Hematopoietic multipotent progenitor cell treated with erythropoietin and hydrocortisone succinate and interleukin-3 and kit ligand, for 6 days (in vitro differentiated cells): Measurements from ENCODE around the gene PTPRN.
"Not testable (repeated sequence)": the region's sequence is repeated elsewhere in the genome, so short reads cannot be mapped to it uniquely, and the experiment has no call there.

Source experiments
- DNase-seq: peaks from one replicate; pipeline ENCODE4 v3.0.0-alpha.2; 2015

Gene PTPRN

DNA sequence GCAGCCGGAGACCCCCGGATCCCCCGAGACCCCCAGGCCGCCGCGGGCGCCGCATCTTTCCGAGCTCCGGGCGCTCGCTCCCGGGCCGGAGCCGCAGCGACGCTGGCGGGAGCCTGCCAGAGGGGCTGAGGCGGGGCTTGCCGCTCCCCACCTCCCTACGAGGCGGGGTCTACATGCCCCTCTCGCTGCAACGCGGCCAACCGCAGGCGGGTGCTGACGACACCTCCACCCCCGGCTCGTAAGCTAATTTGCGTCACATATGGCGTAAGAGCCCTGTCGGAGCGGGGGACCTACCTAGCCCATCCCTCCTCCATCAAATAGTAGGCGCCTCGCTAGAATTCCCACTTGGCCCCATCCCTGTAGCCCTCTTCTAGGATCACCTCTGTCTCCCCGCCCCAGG lies at the start of gene PTPRN:
TSS of gene PTPRN (minus strand) at position 124 of the 400 bp plus-strand sequence. CDS start at position 55, 69 bp downstream.
- no peak for DNase-seq

DNA sequence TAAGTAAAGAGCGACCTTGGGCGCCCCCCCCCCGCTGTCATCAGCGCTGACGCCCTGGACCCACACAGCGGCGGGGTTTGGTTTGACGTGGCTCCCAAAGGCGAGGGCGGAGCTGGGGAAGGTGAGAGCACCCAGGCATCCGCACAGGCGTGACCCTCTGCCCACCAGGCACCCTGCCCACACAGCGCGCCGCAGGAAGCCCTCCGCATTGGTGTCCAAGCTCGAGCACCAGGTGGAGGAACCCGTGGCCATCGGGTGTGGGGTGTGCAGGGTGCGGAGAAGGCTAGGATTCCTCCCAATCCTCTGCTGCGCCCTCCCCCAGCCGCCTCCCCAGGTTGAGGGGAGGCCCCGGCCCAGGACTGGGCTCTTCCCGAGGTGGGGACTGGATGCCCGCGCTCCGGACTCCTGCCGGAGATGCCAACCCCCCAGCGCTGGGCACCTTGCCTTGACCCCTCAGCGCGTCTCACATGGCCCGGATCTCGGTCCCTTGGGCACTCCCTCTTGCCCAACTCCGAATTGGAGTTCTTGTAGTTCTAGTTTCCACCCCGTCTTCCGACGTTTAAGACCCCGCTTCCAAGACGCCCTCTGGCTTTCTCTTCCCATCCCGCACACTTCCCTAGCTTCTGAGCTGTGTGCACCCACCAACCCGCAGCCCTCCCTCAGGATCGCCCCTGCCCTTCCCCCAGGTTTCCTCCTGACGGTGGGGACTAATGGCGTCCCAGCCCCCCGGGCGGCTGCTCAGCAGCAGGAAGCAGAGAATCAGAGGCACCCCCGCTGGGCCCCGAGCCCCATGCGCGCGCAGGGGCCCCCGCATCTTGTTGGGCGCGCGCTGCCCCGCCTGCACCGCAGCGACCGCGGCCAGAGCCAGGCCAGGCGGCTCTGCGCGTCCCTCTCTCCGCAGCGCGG lies 49.2 kb upstream of the PTPRN start:
- peak; percentile 17 for DNase-seq

GRCh38 chr2:219356834-219357233 lies 47.6 kb upstream of the PTPRN start:
- peak; percentile 60 for DNase-seq

- DNase-seq, result no peak
These were observed 45.4 kb upstream of the PTPRN start for GRCh38 chr2:219354582-219354981.

DNA sequence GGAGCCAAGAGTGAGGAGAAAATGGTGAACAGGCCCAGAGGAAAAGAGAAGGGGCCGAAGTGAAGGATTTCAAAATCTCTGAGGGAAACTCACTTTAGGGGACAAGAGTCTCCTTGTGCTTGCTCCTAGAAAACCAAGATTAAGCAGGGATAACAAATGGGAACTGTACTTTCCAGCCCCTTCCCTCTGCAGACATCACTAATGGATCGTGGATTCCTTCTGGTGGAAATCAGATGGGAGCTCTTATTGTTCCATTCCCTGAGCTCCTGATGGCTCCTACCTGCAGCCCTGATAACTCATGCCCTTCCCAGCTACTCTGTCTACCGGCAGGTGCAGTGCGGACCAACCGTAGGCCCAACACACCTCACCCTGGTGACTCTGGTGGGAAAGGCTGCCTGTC lies 43.9 kb upstream of the PTPRN start:
- no peak for DNase-seq

- DNase-seq, result peak; percentile 88
These were observed 43.3 kb upstream of the PTPRN start for GRCh38 chr2:219352448-219353023.

- no peak for DNase-seq
These were observed 41.6 kb upstream of the PTPRN start for GRCh38 chr2:219350710-219351221.

DNA sequence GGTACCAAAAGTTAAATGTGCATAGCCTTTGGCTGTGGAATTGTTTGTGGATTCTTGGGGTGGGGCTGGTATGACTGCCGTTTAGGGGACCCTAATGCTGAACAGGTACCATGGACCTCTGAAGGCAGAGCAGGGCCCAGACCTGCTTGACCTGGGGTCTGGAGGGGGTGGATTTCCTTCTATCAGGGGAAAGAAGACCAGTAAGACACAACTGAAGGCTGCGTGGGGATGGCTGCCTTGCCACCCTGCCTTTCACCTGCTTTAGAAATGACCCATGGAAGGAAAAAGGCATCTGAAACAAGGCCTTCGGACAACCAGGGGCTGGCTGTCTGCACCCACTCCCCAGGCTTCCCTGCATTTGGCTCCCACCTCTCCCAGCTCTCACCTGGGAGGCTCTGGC lies 41.0 kb upstream of the PTPRN start:
- DNase-seq, result no peak

GRCh38 chr2:219344751-219345430 lies 35.7 kb upstream of the PTPRN start:
- DNase-seq, result peak; percentile 24

DNA sequence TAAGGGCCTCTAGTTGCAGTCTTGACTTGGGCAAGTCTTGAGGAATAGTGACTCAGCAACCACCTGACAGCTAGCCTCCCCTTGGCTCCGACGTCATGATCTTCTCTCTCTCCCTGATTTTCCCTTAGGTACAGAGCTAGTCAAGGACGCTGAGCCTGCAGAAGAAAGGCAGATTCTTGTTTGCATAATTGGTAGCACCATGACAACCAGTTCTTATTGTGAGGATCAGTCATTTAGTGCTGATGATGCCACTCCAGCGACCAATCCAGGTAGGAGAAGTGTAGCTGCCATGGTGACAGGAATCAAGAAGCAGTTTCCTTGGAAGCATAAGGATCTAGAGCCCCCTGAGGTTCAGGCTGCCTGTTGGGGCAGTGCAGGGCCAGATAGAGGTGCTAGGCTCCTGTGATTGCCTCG lies 26.2 kb upstream of the PTPRN start:
- DNase-seq, result no peak

DNA sequence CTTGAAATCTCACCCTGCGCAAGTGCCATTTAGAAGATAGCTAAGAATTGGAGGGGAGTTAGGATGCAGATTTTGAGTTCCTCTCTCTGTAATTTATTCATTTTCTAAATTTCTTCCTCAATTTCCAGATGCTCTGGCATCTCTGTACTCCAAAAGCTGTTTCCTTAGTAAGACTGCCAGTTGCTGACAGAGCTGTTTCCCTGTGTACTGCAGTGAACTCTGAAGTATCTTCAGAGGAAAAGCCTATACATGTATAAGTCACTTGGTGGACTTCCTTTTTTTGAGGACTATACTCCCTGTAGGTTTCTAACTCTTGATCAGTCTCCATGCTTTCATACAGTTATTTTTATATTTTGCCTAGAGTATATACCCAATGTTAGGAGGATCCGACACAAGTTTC lies 24.9 kb upstream of the PTPRN start:
- DNase-seq, result no peak

- no peak for DNase-seq
These were observed 23.3 kb upstream of the PTPRN start, which contains the start of gene RESP18 for GRCh38 chr2:219332542-219332941. Gene RESP18, minus strand, starts transcription at chr2:219332744.

GRCh38 chr2:219331560-219332213 lies 22.5 kb upstream of the PTPRN start:
- DNase-seq, result peak; percentile 60

- no peak for DNase-seq
These were observed 18.5 kb upstream of the PTPRN start for GRCh38 chr2:219327719-219328118.

GRCh38 chr2:219325657-219326315 lies 16.6 kb upstream of the PTPRN start:
- DNase-seq, result no peak

- DNase-seq, result no peak
These were observed 15.9 kb upstream of the PTPRN start for GRCh38 chr2:219325136-219325535.

GRCh38 chr2:219323434-219323833 lies 14.2 kb upstream of the PTPRN start:
- DNase-seq, result no peak

DNA sequence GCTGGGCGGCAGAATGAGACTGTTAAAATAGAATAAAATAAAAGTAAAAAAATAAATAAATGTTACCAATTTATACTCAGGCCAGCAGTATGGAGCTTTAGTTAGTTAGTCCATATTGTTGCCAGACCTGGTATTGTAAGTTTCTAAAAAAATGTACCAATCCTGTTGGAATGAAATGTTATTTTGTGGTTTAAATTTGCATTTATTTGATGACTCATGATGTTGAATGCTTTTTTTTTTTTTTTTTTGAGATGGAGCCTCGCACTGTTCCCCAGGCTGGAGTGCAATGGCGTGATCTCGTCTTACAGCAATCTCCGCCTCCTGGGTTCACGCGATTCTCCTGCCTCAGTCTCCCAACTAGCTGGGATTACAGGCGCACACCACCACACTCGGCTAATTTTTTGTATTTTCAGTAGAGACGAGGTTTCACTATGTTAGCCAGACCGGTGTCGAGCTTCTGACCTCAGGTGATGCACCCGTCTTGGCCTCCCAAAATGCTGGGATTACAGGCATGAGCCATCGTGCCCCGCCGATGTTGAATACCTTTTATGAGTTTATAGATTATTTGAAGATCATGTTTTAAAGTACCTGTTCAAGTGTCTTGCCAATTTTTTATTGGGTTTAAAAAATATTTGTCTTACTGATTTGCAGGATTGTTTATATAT lies 5.7 kb upstream of the PTPRN start:
- no peak for DNase-seq

DNA sequence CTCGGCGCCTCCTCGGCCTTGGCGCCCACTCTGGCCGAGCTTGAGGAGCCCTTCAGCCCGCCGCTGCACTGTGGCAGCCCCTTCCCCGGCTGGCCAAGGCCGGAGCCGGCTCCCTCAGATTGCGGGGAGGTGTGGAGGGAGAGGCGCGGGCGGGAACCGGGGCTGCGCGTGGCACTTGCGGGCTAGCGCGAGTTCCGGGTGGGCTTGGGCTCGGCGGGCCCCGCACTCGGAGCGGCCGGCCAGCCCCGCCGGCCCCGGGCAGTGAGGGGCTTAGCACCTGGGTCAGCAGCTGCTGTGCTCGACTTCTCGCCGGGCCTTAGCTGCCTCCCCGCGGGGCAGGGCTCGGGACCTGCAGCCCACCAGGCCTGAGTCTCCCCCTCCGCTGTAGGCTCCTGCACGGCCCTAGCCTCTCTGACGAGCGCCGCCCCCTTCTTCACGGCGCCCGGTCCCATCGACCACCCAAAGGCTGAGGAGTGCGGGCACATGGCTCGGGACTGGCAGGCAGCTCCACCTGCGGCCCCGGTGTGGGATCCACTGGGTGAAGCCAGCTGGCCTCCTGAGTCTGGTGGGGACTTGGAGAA lies 3.6 kb upstream of the PTPRN start:
- DNase-seq, result not testable (repeated sequence)

DNA sequence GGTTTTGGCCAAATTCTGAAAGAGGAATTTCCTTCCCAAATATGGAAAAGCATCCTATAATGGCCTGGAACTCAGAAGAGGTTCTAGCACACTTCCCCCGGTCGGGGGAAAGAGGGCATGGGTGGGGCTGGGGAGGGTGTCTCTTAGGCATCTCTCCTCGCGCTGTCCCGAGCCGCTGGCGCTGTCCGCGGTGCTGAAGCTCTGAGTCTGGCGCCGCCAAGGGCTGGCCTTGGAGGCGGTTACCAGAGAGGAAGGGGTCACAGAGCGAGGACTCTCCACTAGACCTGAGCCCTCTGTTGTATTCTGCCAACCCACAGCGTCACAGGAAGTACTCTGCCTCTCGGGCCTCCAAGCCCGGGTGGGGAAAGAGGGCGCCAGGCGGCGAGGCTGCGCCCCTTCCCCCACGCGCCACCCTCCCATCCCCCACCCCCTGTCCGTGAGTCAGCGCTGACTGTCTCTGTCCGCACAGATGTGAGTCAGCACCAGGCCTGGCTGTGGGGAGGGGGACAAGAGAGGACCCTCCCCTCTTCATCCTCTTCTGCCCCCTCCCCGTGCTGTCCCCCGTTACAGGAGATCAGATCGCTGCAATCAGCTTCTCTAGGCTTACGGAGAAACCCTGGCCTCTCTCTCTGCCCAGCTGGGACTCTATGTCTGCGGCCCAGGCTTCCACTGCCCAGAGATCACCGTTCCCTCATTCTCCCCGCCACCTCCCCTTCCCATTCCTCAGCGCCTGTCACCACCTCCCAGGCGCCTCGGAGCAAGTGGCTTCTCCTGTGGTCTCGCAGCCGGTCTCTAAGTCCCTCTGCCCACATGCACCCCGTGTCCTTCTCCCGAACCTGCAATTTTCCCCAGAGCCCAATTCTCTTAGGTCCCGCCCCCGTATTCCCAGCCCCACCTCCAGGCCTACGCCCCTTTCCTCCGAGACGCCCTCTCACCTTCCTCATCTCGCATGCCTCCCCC lies 779 bp downstream of the PTPRN start:
- DNase-seq, result peak; percentile 87
